Endothelial cell (in vitro differentiated cells): ENCODE data around the gene BNIPL. TPM values are rescaled to one million over a fixed set of nuclear protein-coding genes. Genes with fewer than 3 reads are reported as not detected.

Source experiments
- DNase-seq: peaks from one replicate; pipeline ENCODE4 v3.0.0; 2021; ENCODE audit warnings: low spot score
- H3K27ac Mint-ChIP-seq: one replicate; pipeline ENCODE4 v1.8.0; 2021; ENCODE audit warnings: mixed read lengths, inconsistent platforms; ENCODE audit not compliant: unreplicated experiment
- H3K27me3 Mint-ChIP-seq: one replicate; pipeline ENCODE4 v1.8.0; 2021; ENCODE audit warnings: mild to moderate bottlenecking, moderate library complexity, mixed read lengths, inconsistent platforms; ENCODE audit not compliant: unreplicated experiment
- H3K36me3 Mint-ChIP-seq: one replicate; pipeline ENCODE4 v1.8.0; 2021; ENCODE audit warnings: mild to moderate bottlenecking, low read depth, mixed read lengths, inconsistent platforms; ENCODE audit not compliant: unreplicated experiment
- H3K4me1 Mint-ChIP-seq: one replicate; pipeline ENCODE4 v1.8.0; 2021; ENCODE audit warnings: mild to moderate bottlenecking, mixed read lengths, inconsistent platforms; ENCODE audit not compliant: unreplicated experiment
- H3K4me3 Mint-ChIP-seq: one replicate; pipeline ENCODE4 v1.8.0; 2021; ENCODE audit warnings: mild to moderate bottlenecking, mixed read lengths, inconsistent platforms; ENCODE audit not compliant: unreplicated experiment
- H3K9me3 Mint-ChIP-seq: one replicate; pipeline ENCODE4 v1.8.0; 2021; ENCODE audit warnings: mixed read lengths, inconsistent platforms; ENCODE audit not compliant: unreplicated experiment
- total RNA-seq: library from RNA; stranded (reverse); fragmentation: NEBNext Ultra II Directional; extraction: Animal tissue kit (Norgen Biotek cat#: 25700); gene quantifications from one replicate; pipeline ENCODE4 v1.2.1, GENCODE V29; 2021; ENCODE audit not compliant: unreplicated experiment
- TF ChIP-seq, protein P1 (sequence below): fragments of 200-600 bp; sonication (generic); IDR thresholded peaks from one replicate; pipeline ENCODE4 v1.5.0; 2021; ENCODE audit warnings: antibody characterized with exemption; ENCODE audit not compliant: unreplicated experiment

The BNIPL gene
- total RNA-seq, 1 donor from 2014 or later, result 1.5 TPM

DNA sequence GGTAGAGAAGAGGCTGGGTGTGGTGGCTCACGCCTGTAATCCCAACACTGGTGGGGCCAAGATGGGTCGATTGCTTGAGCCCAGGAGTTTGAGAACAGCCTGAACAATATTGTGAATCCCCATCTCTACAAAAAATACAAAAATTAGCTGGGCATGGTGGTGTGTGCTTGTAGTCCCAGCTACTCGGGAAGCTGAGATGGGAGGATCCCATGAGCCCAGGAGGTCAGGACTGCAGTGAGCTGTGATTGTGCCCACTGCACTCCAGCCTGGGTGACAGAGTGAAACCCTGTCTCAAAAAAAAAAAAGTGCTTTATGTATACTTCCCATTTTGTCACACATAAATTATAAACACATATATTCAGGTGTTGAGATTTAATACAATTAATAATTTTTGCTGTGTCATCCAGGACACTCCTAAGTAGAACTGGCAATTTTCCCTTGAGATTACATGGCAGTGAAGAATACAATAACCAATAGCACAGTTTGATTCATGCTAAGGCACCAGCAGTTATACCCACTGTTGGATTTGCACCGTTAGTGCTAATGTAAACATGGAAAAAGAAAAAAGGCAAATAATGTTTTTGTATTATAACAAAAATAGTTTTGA, 49.7 kb downstream of the BNIPL start:
- TF ChIP-seq, protein P1, sequence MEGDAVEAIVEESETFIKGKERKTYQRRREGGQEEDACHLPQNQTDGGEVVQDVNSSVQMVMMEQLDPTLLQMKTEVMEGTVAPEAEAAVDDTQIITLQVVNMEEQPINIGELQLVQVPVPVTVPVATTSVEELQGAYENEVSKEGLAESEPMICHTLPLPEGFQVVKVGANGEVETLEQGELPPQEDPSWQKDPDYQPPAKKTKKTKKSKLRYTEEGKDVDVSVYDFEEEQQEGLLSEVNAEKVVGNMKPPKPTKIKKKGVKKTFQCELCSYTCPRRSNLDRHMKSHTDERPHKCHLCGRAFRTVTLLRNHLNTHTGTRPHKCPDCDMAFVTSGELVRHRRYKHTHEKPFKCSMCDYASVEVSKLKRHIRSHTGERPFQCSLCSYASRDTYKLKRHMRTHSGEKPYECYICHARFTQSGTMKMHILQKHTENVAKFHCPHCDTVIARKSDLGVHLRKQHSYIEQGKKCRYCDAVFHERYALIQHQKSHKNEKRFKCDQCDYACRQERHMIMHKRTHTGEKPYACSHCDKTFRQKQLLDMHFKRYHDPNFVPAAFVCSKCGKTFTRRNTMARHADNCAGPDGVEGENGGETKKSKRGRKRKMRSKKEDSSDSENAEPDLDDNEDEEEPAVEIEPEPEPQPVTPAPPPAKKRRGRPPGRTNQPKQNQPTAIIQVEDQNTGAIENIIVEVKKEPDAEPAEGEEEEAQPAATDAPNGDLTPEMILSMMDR, result no peak
- H3K4me1 Mint-ChIP-seq, result no peaks in the 10 kb centered on the region
- H3K27ac Mint-ChIP-seq, result no peak overlapping the region
- H3K27me3 Mint-ChIP-seq, result no peaks in the 10 kb centered on the region
- H3K9me3 Mint-ChIP-seq, result no peaks in the 10 kb centered on the region
- H3K4me3 Mint-ChIP-seq, result no peak overlapping the region
- DNase-seq, result no peak
- H3K36me3 Mint-ChIP-seq, result no peaks in the 10 kb centered on the region

Other genes with a start within 250 kb of the BNIPL start
- gene CTSK, start 228.3 kb upstream of the BNIPL start, total RNA-seq, result 110 TPM
- 40.3 TPM for gene ARNT, start 160.0 kb upstream of the BNIPL start, total RNA-seq
- not detected for gene CTXND2, start 149.4 kb upstream of the BNIPL start, total RNA-seq
- 50.6 TPM for gene SETDB1, start 110.2 kb upstream of the BNIPL start, total RNA-seq
- 186 TPM for gene CERS2, start 61.8 kb upstream of the BNIPL start, total RNA-seq
- gene ANXA9, start 54.3 kb upstream of the BNIPL start, total RNA-seq, result not detected
- gene MINDY1, start 29.7 kb upstream of the BNIPL start, total RNA-seq, result 11.2 TPM
- 16.7 TPM for gene PRUNE1, start 28.1 kb upstream of the BNIPL start, total RNA-seq
- 1.0 TPM for gene C1orf56, start 11.2 kb downstream of the BNIPL start, total RNA-seq
- 180 TPM for gene CDC42SE1, start 23.0 kb downstream of the BNIPL start, total RNA-seq
- 27.8 TPM for gene MLLT11, start 23.8 kb downstream of the BNIPL start, total RNA-seq
- 4.1 TPM for gene GABPB2, start 34.2 kb downstream of the BNIPL start, total RNA-seq
- gene SEMA6C, start 110.0 kb downstream of the BNIPL start, total RNA-seq, result 214 TPM
- gene TNFAIP8L2, start 120.1 kb downstream of the BNIPL start, total RNA-seq, result 1.6 TPM
- 7.5 TPM for gene LYSMD1, start 129.3 kb downstream of the BNIPL start, total RNA-seq
- 48.3 TPM for gene SCNM1, start 129.6 kb downstream of the BNIPL start, total RNA-seq
- gene TMOD4, start 139.4 kb downstream of the BNIPL start, total RNA-seq, result 1.1 TPM
- 83.5 TPM for gene VPS72, start 153.6 kb downstream of the BNIPL start, total RNA-seq
- gene PIP5K1A, start 162.0 kb downstream of the BNIPL start, total RNA-seq, result 75.9 TPM
- gene PSMD4, start 218.1 kb downstream of the BNIPL start, total RNA-seq, result 186 TPM
- 29.9 TPM for gene ZNF687, start 245.7 kb downstream of the BNIPL start, total RNA-seq